Mucosa of descending colon (tissue), 3 donors: ENCODE results near the gene SPRED2. TPM values are rescaled to one million over a fixed set of nuclear protein-coding genes. Genes with fewer than 3 reads are reported as not detected.

Experiments
- ATAC-seq: fragments of 200-7000 bp; cut with Tn5 transposase; one replicate; pipeline ENCODE4 v1.9.1; 2020; ENCODE audit warnings: mild to moderate bottlenecking, moderate library complexity
- DNase-seq, 3 donors: peaks; one replicate each; pipeline ENCODE4 v3.0.0-alpha.2; 2020
- H3K36me3 ChIP-seq: fragments of 200-600 bp; one replicate; pipeline ENCODE4 v1.8.0; 2021; ENCODE audit warnings: low read depth, mild to moderate bottlenecking
- H3K4me1 ChIP-seq: fragments of 200-600 bp; one replicate; pipeline ENCODE4 v1.8.0; 2021; ENCODE audit warnings: low read depth, mild to moderate bottlenecking
- H3K4me3 ChIP-seq: fragments of 200-600 bp; one replicate; pipeline ENCODE4 v1.8.0; 2021; ENCODE audit warnings: mild to moderate bottlenecking
- H3K9me3 ChIP-seq: fragments of 200-600 bp; one replicate; pipeline ENCODE4 v1.8.0; 2021; ENCODE audit warnings: mild to moderate bottlenecking
- intact Hi-C, 2 donors: fragments of 100-400 bp; cut with DNase I in 1 of 2; cut with micrococcal nuclease in 1 of 2; formaldehyde crosslinking; loops; one replicate each; pipeline versions ENCODE4 v1.11.0 to v1.11.1; 2022; cut with DNase I, micrococcal nuclease
- total RNA-seq, 3 donors: library from RNA; stranded (reverse); fragmentation: NEBNext Ultra II Directional in 2 of 3; extraction: Animal tissue kit (Norgen Biotek cat#: 25700) in 2 of 3; gene quantifications; one replicate each; pipeline versions ENCODE4 v1.2.1 to v1.2.4, GENCODE V29; 2021 to 2023
- TF ChIP-seq, protein P1 (sequence below): fragments of 200-600 bp; IDR thresholded peaks from one replicate; pipeline ENCODE4 v1.8.0; 2022; ENCODE audit warnings: antibody characterized with exemption, mild to moderate bottlenecking
- donor health status: DM: no; HTN: no; CAD: no; lungs with moderate emphysema.
- donor health status: DM: no; HTN: no; CAD: no.
- donor health status: DM: no; HTN: yes; CAD: no.

The SPRED2 gene
- total RNA-seq, 3 donors from 2014 or later, result 38.1 to 65.0 (median 43.4) TPM

DNA sequence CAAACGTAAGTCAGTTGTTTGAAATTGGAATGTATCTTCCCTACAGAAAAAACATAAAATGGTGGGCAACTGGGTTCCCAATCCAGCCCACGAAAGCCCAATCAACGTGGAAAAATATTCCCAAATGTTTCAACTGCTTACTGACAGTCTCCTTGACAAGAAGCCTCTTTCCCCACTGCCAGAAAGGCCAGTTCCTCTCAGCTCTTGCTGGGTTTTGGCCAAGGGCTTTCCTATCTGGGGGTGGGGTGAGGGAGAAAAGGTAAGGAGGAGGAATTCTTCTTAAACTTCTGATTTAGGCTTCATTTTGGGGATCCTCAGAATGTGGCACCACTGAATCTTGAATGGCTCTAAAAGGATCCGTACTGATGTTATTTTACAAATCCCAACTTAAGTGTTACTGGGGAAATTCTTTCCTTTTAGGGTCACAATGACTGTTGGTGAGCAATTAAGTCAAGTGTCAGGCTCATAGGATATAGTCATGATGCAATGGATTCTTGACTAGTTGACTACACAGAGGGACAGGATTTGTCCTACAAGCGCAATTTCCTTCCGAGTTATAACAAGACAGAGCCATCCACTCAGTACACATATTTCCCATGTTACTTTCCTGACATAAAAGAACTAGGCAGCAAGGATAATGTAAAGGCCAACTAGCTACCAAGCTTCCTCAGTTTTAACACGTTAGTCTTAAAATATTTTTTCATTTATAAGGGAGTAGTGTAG is 73.6 kb downstream of the SPRED2 start:
- Histone ChIP-seq H3K4me1 (peaks cover 49% of the 10 kb centered on the region), H3K4me3 (no peak overlapping the region), H3K36me3 (no peaks in the 10 kb centered on the region), H3K9me3 (no peaks in the 10 kb centered on the region)
- DNase-seq (no peak), ATAC-seq (no peak)
- TF ChIP-seq, protein P1, sequence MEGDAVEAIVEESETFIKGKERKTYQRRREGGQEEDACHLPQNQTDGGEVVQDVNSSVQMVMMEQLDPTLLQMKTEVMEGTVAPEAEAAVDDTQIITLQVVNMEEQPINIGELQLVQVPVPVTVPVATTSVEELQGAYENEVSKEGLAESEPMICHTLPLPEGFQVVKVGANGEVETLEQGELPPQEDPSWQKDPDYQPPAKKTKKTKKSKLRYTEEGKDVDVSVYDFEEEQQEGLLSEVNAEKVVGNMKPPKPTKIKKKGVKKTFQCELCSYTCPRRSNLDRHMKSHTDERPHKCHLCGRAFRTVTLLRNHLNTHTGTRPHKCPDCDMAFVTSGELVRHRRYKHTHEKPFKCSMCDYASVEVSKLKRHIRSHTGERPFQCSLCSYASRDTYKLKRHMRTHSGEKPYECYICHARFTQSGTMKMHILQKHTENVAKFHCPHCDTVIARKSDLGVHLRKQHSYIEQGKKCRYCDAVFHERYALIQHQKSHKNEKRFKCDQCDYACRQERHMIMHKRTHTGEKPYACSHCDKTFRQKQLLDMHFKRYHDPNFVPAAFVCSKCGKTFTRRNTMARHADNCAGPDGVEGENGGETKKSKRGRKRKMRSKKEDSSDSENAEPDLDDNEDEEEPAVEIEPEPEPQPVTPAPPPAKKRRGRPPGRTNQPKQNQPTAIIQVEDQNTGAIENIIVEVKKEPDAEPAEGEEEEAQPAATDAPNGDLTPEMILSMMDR, result no peak
- intact Hi-C loops, result no loop called here

DNA sequence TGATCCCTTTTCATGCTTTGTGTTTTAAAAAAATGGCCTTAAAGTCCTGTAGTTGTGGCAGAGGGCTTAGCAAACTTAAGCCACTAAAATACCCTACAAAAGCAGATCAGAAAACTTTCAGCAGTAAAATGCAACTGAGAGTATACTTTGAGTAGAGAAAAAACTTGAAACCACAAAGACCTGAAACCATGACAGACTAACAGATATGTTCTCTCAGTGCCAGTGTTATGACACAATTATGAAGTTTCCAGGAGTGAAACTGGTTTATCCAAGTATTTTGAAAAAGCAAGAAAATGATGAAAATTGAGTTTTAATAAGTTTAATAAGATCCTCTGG is 74.5 kb downstream of the SPRED2 start:
- TF ChIP-seq, protein P1, result no peak
- Histone ChIP-seq H3K4me1 (peaks cover 42% of the 10 kb centered on the region), H3K9me3 (no peaks in the 10 kb centered on the region), H3K4me3 (no peak overlapping the region), H3K36me3 (no peaks in the 10 kb centered on the region)
- intact Hi-C loops, result no loop called here
- ATAC-seq (no peak), DNase-seq (no peak)

DNA sequence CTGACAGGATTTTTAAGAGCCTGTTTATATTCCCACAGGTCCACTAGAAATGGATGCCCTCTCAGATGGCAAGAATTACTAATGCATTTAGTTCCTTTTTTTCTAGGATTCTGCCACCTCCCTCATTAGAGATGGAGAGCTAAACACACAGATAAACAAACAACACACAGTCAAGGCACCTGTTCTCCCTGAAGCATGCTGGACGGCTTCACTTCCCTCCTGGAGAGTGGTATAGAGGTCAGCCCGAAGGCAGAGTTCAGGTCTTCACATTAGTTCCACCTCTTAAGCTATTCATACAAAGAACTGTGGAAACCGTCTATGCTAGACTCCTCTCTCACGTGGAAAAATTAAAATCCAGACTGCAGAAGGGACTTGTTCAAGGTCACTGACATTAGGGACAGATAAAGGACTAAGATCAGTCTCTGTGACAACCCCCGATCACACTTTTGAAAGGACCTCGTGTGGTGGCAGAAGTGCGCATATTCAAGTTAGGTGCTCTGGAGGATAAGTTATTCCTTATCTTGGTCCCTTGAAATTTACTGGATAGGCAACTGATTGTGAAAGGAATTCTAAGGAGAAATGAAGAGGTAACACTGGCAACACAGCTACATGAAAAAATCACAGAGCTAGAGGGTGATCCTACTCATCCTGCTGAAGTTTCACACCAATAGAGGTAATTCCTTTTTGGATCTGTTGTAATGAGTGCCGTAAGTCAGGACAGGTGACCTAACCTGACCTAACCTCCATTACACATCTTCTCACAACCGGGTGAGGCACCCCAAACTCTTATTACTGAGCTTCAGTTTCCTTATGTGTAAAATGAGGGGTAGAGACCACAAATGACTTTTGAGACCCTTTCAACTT is 75.1 kb downstream of the SPRED2 start:
- TF ChIP-seq, protein P1, result no peak
- Histone ChIP-seq H3K36me3 (no peaks in the 10 kb centered on the region), H3K9me3 (no peaks in the 10 kb centered on the region), H3K4me3 (no peak overlapping the region), H3K4me1 (peaks cover 42% of the 10 kb centered on the region)
- DNase-seq (no peak), ATAC-seq (no peak)
- intact Hi-C loops, result no loop called here

DNA sequence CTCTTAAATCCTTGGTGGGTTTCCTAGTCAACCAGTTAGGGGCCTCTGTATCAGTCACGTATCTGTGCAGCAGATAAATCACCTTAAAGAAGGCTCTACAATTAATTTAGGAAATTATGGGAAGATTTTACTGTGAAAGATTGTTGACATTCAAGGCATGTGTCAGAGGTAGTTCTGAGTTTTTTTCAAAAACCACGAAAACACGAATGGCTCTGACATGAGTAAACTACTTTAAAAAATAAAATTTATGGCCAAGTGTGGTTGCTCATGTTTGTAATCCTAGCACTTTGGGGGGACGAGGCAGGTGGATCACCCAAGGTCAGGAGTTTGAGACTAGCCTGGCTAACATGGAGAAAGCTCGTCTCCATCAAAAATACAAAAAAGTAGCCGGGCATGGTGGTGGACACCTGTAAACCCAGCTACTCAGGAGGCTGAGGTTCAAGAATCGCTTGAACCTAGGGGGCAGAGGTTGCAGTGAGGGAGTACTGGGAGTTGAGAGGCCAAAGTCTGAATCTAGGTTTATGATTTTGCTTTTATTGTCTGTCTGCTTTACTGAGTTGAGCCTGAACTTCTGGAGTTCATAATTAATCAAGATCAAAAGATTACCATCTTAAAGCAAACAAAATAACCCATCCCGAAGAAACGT is 77.1 kb downstream of the SPRED2 start:
- Histone ChIP-seq H3K36me3 (no peaks in the 10 kb centered on the region), H3K4me3 (no peak overlapping the region), H3K4me1 (peaks cover 40% of the 10 kb centered on the region), H3K9me3 (no peaks in the 10 kb centered on the region)
- TF ChIP-seq, protein P1, result no peak
- ATAC-seq (peak; percentile 72), DNase-seq (peak in 1 of 3 donors; percentile 39)
- intact Hi-C loops, result no loop called here

DNA sequence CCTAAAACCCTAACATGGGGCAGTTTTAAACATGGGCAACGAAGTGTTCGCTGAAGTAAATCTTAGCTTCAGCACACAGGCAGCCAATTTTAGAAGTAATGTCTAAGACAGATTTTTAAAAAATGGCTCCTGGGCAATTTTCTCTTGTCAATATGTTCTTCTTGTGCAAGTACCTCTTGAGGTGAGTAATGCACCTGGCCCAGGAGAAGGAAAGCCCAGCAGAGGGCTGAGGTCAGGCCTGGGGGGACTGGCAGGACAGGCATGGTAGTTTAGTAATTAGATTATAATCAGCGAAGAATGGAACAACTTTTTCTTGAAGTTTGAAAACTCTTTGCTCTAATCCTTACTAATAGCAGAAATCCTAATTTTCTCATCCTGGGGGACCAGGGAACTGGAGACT is 77.6 kb downstream of the SPRED2 start:
- TF ChIP-seq, protein P1, result no peak
- Histone ChIP-seq H3K36me3 (no peaks in the 10 kb centered on the region), H3K9me3 (no peaks in the 10 kb centered on the region), H3K4me1 (peaks cover 40% of the 10 kb centered on the region), H3K4me3 (no peak overlapping the region)
- DNase-seq (no peak), ATAC-seq (no peak)
- intact Hi-C loops, result no loop called here
